ENCODE data around the gene SFXN2. TPM values are rescaled to one million over a fixed set of nuclear protein-coding genes. Genes with fewer than 3 reads are reported as not detected.
A peak's percentile ranks its signal among the peaks of the same experiment; 100 is the strongest.
"Not testable (repeated sequence)": the region's sequence is repeated elsewhere in the genome, so short reads cannot be mapped to it uniquely, and the experiment has no call there.

The SFXN2 gene
- total RNA-seq, 1 donor from 2014 or later = 38.7 TPM

DNA sequence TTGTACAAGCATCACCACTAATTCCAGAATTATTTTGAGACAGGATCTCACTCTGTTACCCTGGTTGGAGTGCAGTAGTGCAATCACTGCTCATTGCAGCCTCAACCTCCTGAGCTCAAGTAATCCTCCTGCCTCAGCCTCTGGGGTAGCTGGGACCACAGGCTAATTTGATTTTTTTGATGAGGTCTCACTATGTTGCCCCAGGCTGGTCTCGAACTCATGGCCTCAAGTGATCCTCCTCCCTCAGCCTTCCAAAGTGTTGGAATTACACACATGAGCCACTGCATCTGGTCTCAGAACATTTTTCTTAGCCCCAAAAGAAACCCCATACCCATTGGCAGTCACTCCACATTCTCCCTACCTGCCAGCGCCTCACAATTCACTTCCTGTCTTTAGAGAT lies 25.8 kb downstream of the SFXN2 start:
- Mint-ChIP-seq H3K4me3 (no peak overlapping the region), H3K9me3 (peaks cover 10% of the 10 kb centered on the region), H3K4me1 (peaks cover 19% of the 10 kb centered on the region), H3K27me3 (no peaks in the 10 kb centered on the region), H3K27ac (no peak overlapping the region), H3K36me3 (ENCODE audit: low read depth) (peaks cover 23% of the 10 kb centered on the region)
- DNase-seq = no peak
- intact Hi-C loops (cut with micrococcal nuclease) = loop anchor here (5.0 kb wide), 2 partner anchors 657 to 1388 kb away; partner anchors contain the start of genes ATP5MK, BTRC and PDCD11

DNA sequence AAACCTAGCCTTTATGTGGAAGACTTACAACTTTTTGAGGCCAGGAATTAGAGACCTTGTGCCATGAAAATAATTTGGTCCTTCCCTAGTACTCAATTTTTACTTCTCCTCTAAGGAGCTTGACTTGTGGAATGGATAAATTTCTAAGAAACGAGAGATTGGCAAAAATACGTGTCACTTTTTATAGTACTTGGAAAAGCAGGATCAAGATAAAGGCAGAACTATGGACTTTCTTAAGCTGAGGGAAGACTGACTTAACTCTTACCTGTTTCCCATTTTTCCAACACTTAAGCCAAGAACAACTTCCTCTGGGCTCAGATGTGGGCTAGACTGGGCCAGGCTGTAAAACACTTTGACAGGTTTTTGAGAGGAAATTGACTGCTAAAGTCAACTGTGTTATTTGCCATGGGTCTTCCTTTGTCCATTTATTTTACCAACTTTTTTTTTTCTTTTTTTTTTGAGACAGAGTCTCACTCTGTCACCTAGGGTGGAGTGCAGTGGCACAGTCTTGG lies 27.3 kb downstream of the SFXN2 start:
- no peak overlapping the region for H3K4me3 Mint-ChIP-seq
- H3K27ac Mint-ChIP-seq = no peak overlapping the region
- H3K27me3 Mint-ChIP-seq = no peaks in the 10 kb centered on the region
- no peak for DNase-seq
- H3K9me3 Mint-ChIP-seq = peaks cover 10% of the 10 kb centered on the region
- intact Hi-C loops (cut with micrococcal nuclease) = loop anchor here (5.0 kb wide), 2 partner anchors 656 to 1389 kb away; partner anchors contain the start of genes ATP5MK, BTRC and PDCD11
- peaks cover 23% of the 10 kb centered on the region for H3K36me3 Mint-ChIP-seq (ENCODE audit: low read depth)
- peaks cover 31% of the 10 kb centered on the region for H3K4me1 Mint-ChIP-seq

DNA sequence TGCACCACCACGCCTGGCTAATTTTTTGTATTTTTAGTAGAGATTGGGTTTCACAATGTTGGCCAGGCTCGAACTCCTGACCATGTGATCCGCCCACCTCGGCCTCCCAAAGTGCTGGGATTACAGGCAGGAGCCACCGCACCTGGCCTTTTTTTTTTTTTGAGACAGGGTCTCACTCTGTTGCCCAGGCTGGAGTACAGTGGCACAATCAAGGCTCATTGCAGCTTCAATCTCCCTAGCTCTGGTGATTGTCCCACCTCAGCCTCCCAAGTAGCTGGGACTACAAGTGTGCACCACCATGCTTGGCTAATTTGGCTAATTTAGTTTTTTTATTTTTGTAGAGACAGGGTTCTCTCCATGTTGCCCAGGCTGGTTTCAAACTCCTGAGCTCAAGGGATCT lies 27.9 kb downstream of the SFXN2 start:
- DNase-seq, H3K4me3 Mint-ChIP-seq, H3K27me3 Mint-ChIP-seq, H3K27ac Mint-ChIP-seq: not testable (repeated sequence)
- Mint-ChIP-seq H3K9me3 (peaks cover 10% of the 10 kb centered on the region), H3K4me1 (peaks cover 33% of the 10 kb centered on the region), H3K36me3 (ENCODE audit: low read depth) (peaks cover 22% of the 10 kb centered on the region)
- intact Hi-C loops (cut with micrococcal nuclease) = loop anchor here (5.0 kb wide), 2 partner anchors 655 to 1390 kb away; partner anchors contain the start of genes ATP5MK, BTRC and PDCD11

DNA sequence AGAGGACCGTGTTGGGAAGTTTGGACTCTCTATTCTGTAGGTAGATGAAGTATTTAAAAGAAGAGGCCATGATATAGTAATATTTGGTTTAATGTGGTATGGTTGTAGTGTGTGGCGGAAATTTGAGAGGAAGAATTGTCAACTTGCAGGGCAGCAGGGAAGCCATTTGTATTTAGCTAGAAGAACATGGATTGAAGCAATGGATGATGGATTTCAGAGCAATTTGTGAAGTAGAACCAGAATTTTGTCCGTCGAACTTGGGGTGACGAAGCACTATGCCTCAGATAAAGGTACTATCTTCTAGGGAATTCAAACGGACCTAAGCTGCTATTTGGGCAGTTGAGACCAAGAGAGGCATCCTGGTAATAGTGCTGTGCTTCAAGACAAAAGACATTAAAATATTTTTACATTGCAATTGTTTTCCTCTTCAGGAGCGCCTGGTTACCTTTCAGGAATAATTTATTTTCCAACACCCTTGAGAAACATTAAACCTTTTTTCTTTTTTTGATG lies 28.7 kb downstream of the SFXN2 start:
- Mint-ChIP-seq H3K36me3 (ENCODE audit: low read depth) (peaks cover 18% of the 10 kb centered on the region), H3K9me3 (peaks cover 10% of the 10 kb centered on the region), H3K4me3 (peak overlapping the region; percentile 83), H3K27ac (peak overlapping the region; percentile 81), H3K4me1 (peaks cover 33% of the 10 kb centered on the region), H3K27me3 (no peaks in the 10 kb centered on the region)
- no peak for DNase-seq
- intact Hi-C loops (cut with micrococcal nuclease) = loop anchor here (1.0 to 5.0 kb wide), 6 partner anchors 29 to 1391 kb away; partner anchors contain the start of genes ARL3, ATP5MK, BORCS7 and BTRC

DNA sequence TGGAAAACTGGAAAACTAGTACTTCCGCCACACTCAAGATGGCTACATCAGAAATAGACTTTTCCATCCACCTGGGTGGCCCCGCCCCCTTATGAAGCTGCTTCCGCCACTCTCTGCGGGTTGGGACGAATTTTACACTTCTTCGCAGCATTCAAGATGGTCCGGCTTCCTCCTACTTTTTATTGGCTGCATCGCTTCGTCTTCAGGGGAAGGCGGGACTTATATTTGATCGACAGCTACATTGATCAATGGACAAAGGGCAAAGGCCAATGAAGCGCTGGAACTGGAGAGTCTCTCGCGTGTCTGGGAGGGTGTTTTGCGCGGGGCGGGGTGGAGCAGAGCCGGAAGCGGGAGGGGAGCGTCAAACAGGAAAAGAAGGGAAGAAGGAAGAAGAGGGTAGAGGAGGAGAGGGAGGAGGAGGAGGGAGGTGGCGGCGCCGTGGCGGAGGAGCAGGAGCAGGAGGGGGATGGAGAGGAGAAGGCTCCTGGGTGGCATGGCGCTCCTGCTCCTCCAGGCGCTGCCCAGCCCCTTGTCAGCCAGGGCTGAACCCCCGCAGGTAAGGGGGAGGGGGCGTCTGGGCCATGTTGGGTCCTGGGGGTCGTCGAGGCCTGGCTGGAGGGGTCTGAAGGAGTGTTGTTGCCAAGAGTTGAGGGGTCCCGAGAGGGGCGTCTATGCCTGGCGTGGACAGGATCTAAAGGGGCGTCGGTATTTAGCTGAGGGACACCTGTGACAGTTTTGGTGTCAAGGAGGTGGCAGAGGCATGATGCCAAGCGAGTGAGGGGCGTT lies 29.3 kb downstream of the SFXN2 start, which contains the start of gene WBP1L:
TSS of gene WBP1L (plus strand) at position 361 of the 786 bp plus-strand sequence. CDS start at position 467, 106 bp downstream.
- H3K9me3 Mint-ChIP-seq = peaks cover 10% of the 10 kb centered on the region

DNA sequence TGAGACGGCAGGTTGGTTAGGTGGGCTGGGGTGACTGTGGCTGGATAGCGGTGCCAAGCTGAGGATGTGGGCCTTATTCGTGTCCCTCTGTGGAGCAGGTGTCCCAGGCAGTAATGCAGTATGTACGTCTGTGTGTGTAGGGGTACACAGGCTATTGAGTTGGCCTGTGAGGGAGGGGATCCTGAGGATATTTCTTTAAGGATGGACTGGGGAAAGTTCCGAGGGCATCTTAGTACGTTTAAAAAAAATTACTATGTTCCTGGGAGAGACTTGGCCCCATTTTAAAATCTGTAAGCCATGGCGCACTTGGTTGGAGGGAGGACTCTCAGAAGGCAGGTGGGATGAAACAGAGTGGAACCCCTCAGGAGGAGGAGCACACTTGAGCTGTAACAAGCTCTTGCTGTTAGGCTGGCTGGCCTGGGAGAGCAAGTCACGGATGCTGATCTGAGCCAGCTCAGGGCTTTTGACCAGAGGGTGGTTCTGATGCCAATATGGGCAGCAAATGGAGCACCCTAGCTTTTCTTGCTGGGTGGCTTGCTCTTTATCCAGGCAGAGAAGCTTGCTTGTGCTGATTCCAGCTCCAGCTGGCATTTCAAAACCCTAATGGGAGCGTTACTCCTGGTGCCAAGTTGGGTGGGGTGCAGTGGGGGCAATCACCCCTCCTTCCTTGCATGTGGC lies 30.1 kb downstream of the SFXN2 start:
- peak overlapping the region; percentile 83 for H3K4me3 Mint-ChIP-seq
- intact Hi-C loops (cut with micrococcal nuclease) = loop anchor here (5.0 kb wide), 2 partner anchors 653 to 1392 kb away; partner anchors contain the start of genes ATP5MK, BTRC and PDCD11

More for the DNA sequence above, 29.3 kb downstream of the SFXN2 start, which contains the start of gene WBP1L:
- peaks cover 38% of the 10 kb centered on the region for H3K4me1 Mint-ChIP-seq
- peak within 1 kb of the TSS; percentile 83 for H3K4me3 Mint-ChIP-seq
- peak; percentile 98 for DNase-seq
- H3K27me3 Mint-ChIP-seq = no peaks in the 10 kb centered on the region
- intact Hi-C loops (cut with micrococcal nuclease) = loop anchor here (1.0 to 5.0 kb wide), 6 partner anchors 29 to 1391 kb away; partner anchors contain the start of genes ARL3, ATP5MK, BORCS7 and BTRC
- H3K36me3 Mint-ChIP-seq (ENCODE audit: low read depth) = peaks cover 20% of the 10 kb centered on the region
- H3K27ac Mint-ChIP-seq = peak within 1 kb of the TSS; percentile 81

DNA sequence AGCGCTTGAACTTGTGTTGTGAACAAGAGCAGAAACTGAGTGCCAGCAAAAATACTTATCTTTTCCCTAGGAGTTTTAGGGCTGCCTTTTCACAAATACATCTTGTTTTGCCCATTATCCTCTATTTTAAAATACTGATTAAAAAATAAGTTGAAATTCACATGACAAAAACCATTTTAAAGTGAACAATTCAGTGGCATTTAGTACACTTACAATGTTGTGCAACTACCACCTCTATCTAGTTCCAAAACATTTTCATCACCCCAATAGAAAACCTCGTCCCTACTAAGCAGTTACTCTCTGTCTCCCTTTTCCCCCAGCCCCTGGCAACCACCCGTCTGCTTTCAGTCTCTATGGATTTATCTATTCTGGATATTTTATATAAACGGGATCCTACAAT lies 30.7 kb downstream of the SFXN2 start:
- Mint-ChIP-seq H3K27ac (peak overlapping the region; percentile 81), H3K27me3 (no peaks in the 10 kb centered on the region), H3K36me3 (ENCODE audit: low read depth) (peaks cover 18% of the 10 kb centered on the region), H3K9me3 (peaks cover 10% of the 10 kb centered on the region), H3K4me3 (peak overlapping the region; percentile 83), H3K4me1 (peaks cover 40% of the 10 kb centered on the region)
- intact Hi-C loops (cut with micrococcal nuclease) = no loop called here
- DNase-seq = no peak

More for the DNA sequence above, 30.1 kb downstream of the SFXN2 start:
- peaks cover 18% of the 10 kb centered on the region for H3K36me3 Mint-ChIP-seq (ENCODE audit: low read depth)
- H3K27me3 Mint-ChIP-seq = no peaks in the 10 kb centered on the region
- DNase-seq = peak; percentile 71
- peaks cover 10% of the 10 kb centered on the region for H3K9me3 Mint-ChIP-seq
- peaks cover 40% of the 10 kb centered on the region for H3K4me1 Mint-ChIP-seq
- peak overlapping the region; percentile 81 for H3K27ac Mint-ChIP-seq

DNA sequence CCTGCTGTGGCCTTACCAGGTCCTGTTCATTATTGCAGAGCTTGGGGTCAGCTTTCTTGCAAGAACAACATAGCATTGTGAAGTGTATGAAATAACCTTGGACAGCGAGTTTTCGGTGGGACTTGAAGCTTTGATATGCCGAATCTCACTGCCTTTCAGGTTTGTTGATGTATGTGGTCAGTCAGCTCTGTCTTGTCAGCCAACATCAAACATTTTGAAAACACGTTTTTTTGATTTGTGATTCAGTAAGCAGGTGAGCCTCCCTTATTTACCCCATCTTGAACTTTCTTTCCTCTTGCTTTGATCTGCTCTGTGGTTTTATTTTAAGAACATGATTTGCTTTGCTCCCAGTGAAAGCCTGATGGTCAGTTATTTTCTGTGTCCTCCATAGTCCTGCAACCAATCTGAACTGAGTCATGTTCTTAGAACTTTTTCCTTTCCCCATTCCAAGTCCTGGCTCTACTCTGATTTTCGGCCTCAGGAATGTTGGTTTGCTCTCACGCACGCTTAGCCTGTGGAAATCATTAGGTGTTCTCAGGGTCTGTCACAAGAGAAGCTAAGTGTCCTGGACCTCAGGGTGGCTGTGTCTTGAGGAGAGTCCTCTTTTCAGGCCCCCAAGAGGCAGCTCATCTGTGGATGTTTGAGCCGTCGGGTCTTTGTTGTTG lies 38.0 kb downstream of the SFXN2 start:
- Mint-ChIP-seq H3K4me1 (peaks cover 36% of the 10 kb centered on the region), H3K36me3 (ENCODE audit: low read depth) (peaks cover 7% of the 10 kb centered on the region), H3K27ac (no peak overlapping the region), H3K9me3 (no peaks in the 10 kb centered on the region), H3K4me3 (no peak overlapping the region), H3K27me3 (no peaks in the 10 kb centered on the region)
- intact Hi-C loops (cut with micrococcal nuclease) = loop anchor here (2.0 to 5.0 kb wide), 2 partner anchors 20 to 55 kb away; no protein-coding TSS in a partner anchor
- no peak for DNase-seq

DNA sequence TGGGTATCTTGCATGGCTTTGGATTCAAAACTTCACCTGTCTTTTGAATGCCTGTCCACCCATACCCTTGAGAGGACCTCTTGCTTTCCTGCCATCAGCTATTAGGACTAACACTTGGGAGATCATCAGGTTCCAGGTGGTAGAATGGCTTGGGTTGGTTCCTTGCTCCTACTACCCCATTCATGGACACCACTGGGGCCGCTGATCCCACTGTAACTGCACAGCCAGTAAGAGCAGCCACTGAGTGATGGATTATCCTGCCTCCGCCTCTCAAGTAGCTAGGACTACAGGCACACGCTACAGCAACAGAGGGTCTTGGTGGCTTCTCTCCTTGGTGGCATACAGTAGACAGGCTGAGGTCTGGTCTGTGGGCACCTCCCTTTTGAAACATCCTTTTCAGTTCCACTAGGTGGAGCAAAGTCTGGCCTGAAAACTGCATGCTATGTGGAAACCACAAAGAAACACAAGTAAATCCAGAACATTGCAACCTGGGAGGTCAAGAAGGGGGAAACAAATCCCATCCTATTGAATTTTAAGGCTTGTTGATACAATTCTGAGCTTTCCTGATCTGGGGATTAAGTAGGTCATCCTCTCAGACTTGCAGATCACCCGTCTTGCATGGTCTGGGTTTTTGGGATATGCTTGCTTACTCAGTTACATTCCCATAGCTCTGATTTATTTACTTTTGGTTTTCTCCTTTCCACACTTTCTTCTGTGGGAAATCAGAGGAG lies 38.7 kb downstream of the SFXN2 start:
- H3K27ac Mint-ChIP-seq = peak overlapping the region; percentile 14
- peaks cover 36% of the 10 kb centered on the region for H3K4me1 Mint-ChIP-seq
- H3K36me3 Mint-ChIP-seq (ENCODE audit: low read depth) = peaks cover 7% of the 10 kb centered on the region
- H3K27me3 Mint-ChIP-seq = no peaks in the 10 kb centered on the region
- peak; percentile 75 for DNase-seq
- H3K4me3 Mint-ChIP-seq = no peak overlapping the region
- H3K9me3 Mint-ChIP-seq = no peaks in the 10 kb centered on the region
- intact Hi-C loops (cut with micrococcal nuclease) = loop anchor here (2.0 to 5.0 kb wide), 2 partner anchors 20 to 54 kb away; no protein-coding TSS in a partner anchor

DNA sequence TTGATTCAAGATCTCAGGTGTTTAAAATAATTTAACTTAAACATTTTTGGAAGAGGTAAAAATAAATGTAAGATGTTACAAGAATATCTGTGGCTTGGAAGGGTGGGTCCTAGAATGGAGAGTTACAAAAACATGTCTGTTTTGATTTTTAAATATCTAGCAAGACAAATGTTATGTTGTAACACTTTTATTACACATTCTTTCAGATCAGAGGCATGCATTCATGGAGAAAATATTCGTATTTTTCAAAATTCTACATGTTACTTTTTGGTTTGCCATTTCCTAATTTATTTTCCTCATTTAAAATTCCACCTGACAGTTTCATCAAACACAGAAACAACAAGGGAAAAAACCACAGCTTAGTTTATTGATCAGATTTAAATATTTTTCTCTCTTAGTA lies 39.3 kb downstream of the SFXN2 start:
- Mint-ChIP-seq H3K4me3 (no peak overlapping the region), H3K27ac (peak overlapping the region; percentile 14), H3K4me1 (peaks cover 37% of the 10 kb centered on the region), H3K36me3 (ENCODE audit: low read depth) (peaks cover 9% of the 10 kb centered on the region), H3K27me3 (no peaks in the 10 kb centered on the region), H3K9me3 (no peaks in the 10 kb centered on the region)
- intact Hi-C loops (cut with micrococcal nuclease) = loop anchor here (2.0 to 5.0 kb wide), 2 partner anchors 19 to 54 kb away; no protein-coding TSS in a partner anchor
- DNase-seq = no peak

DNA sequence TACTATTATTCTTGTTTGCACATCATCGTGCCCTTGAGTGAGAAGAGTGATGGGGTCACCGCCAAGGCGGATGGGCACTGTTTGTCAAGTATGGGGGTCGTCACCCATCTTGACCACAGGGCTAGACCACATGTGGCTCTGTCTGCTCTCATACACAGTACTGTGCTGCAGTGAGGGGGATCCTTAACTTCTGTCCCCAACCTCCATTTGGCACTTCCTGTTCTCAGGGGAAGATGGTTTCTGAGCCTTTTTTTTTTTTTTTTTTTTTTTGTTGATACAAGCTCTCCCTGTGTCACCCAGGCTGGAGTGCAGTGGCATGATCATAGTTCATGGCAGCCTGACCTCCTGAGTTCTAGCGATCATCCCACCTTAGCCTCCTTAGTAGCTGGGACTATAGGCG lies 42.9 kb downstream of the SFXN2 start:
- intact Hi-C loops (cut with micrococcal nuclease) = no loop called here
- no peaks in the 10 kb centered on the region for H3K9me3 Mint-ChIP-seq
- no peaks in the 10 kb centered on the region for H3K27me3 Mint-ChIP-seq
- H3K4me1 Mint-ChIP-seq = peaks cover 28% of the 10 kb centered on the region
- H3K27ac Mint-ChIP-seq = no peak overlapping the region
- no peak for DNase-seq
- peaks cover 13% of the 10 kb centered on the region for H3K36me3 Mint-ChIP-seq (ENCODE audit: low read depth)
- H3K4me3 Mint-ChIP-seq = no peak overlapping the region

DNA sequence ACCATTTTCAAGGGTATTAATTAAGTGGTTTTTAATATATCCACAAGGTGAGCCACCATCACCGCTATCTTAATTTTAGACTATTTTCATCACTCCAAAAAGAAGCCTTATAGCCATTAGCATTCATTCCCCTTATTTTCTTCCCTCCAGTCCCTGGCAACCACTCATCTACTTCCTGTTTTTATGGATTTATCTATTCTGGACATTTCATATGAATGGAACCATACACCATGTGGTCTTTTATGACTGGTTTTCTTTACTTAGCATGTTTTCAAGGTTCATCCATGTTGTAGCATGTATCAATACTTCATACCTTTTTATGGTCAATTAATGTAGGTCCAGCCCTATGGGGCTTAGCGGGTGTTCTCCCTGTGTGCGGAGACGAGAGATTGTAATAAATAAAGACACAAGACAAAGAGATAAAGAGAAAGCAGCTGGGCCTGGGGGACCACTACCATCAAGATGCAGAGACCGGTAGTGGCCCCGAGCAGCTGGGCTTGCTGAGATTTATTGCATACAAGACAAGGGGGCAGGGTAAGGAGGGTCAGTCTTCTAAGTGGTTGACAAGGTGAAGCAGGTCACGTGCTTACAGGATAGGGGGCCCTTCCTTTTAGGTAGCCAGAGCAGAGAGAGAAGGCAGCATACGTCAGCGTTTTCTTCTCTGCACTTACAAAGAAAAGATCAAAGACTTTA lies 44.0 kb downstream of the SFXN2 start:
- H3K27ac Mint-ChIP-seq = peak overlapping the region; percentile 62
- intact Hi-C loops (cut with micrococcal nuclease) = no loop called here
- H3K4me3 Mint-ChIP-seq = no peak overlapping the region
- H3K36me3 Mint-ChIP-seq (ENCODE audit: low read depth) = peaks cover 10% of the 10 kb centered on the region
- DNase-seq = no peak
- no peaks in the 10 kb centered on the region for H3K9me3 Mint-ChIP-seq
- H3K27me3 Mint-ChIP-seq = no peaks in the 10 kb centered on the region
- peaks cover 18% of the 10 kb centered on the region for H3K4me1 Mint-ChIP-seq
